Ovary (tissue), 3 donors: ENCODE results near the gene MSL1.

Experiments
- CTCF ChIP-seq, 3 donors: fragments of 450-650 bp in 2 of 3; fragments of 200-600 bp in 1 of 3; IDR thresholded peaks; one replicate each; pipeline versions ENCODE4 v1.5.1 to v1.8.0; 2016 to 2022; ENCODE audit warnings: antibody characterized with exemption in 3 of 3, mild to moderate bottlenecking in 1 of 3
- EP300 ChIP-seq: sonication (generic); formaldehyde crosslinking; IDR thresholded peaks from one replicate; pipeline ENCODE4 v1.6.1; 2017; ENCODE audit warnings: antibody characterized with exemption
- POLR2A ChIP-seq: fragments of 450-650 bp; IDR thresholded peaks from one replicate; pipeline ENCODE4 v1.6.1; 2017; ENCODE audit warnings: antibody characterized with exemption, mild to moderate bottlenecking, moderate library complexity
- donor health status: DM: no; HTN: no; CAD: no.

GRCh38 chr17:40159456-40159855 lies 37.7 kb downstream of the MSL1 start:
- TF ChIP-seq CTCF (IDR thresholded peaks at IDR 0.05) (no peak), EP300 (no peak), POLR2A (no peak)
